SU-DHL-6 (cell line): ENCODE measurements around the gene NOPCHAP1.

Experiments
- CTCF ChIP-seq: fragments of 200-600 bp; sonication (generic); IDR thresholded peaks from one replicate; pipeline ENCODE4 v1.5.1; 2017; ENCODE audit warnings: antibody characterized with exemption, mild to moderate bottlenecking, low read length, moderate library complexity; ENCODE audit not compliant: insufficient read depth, poor library complexity, severe bottlenecking
- EZH2phosphoT487 ChIP-seq: fragments of 200-600 bp; sonication (generic), shearing (Covaris generic); conservative IDR thresholded peaks from 2 replicates; pipeline ENCODE4 v1.6.1; 2018; ENCODE audit warnings: mild to moderate bottlenecking, antibody characterized with exemption, low read length, moderate library complexity, mixed read lengths

GRCh38 chr12:105020241-105020962 is 34.3 kb downstream of the NOPCHAP1 start:
- TF ChIP-seq CTCF (no peak), EZH2phosphoT487 (no peak)
